CD4-positive, alpha-beta T cell (primary cell): ENCODE data around the gene ACE. TPM values are rescaled to one million over a fixed set of nuclear protein-coding genes. Genes with fewer than 3 reads are reported as not detected.

ENCODE experiments used
- ATAC-seq: fragments of 200-7000 bp; cut with Tn5 transposase; one replicate; pipeline ENCODE4 v1.10.0; 2022; ENCODE audit warnings: mild to moderate bottlenecking; ENCODE audit not compliant: poor library complexity
- CTCF ChIA-PET: fragments of 350-600 bp; sonication (Branson Sonifier 250); formaldehyde crosslinking; loops from one replicate; lab custom pipeline; 2021; ENCODE audit warnings: antibody characterized with exemption, inconsistent platforms; lab: Charles Lee
- POLR2A ChIA-PET: fragments of 350-600 bp; sonication (Branson Sonifier 250); formaldehyde crosslinking; loops from one replicate; lab custom pipeline; 2021; ENCODE audit warnings: antibody characterized with exemption, inconsistent platforms; lab: Charles Lee
- DNase-seq, 14 experiments: peaks; one replicate each; pipeline ENCODE4 v3.0.0-alpha.2; 2013 to 2020; ENCODE audit warnings: mixed read lengths in 2 of 14
- H3K27ac ChIP-seq, 2 donors: one replicate each; pipeline versions ENCODE4 v1.5.1 to v1.7.0; 2013; ENCODE audit warnings: low read length in 2 of 2, low read depth in 1 of 2, mild to moderate bottlenecking in 1 of 2
- H3K27me3 ChIP-seq, 2 experiments: 1 replicate in 1 of 2; 2 replicates in 1 of 2; pipeline versions ENCODE4 v1.6.1 to v1.7.0; 2013; ENCODE audit warnings: low read length in 2 of 2, control low read depth in 1 of 2, mild to moderate bottlenecking in 1 of 2, moderate library complexity in 1 of 2; ENCODE audit not compliant: insufficient read depth in 2 of 2, control insufficient read depth in 1 of 2
- H3K36me3 ChIP-seq: one replicate; pipeline ENCODE4 v1.6.1; 2013; ENCODE audit warnings: low read length, control low read depth; ENCODE audit not compliant: insufficient read depth
- H3K4me1 ChIP-seq: one replicate; pipeline ENCODE4 v1.6.1; 2013; ENCODE audit warnings: low read length, control low read depth; ENCODE audit not compliant: insufficient read depth
- H3K4me3 ChIP-seq: one replicate; pipeline ENCODE4 v1.5.1; 2013; ENCODE audit warnings: mild to moderate bottlenecking, low read length, moderate library complexity
- H3K9me3 ChIP-seq, 2 experiments: 1 replicate in 1 of 2; 2 replicates in 1 of 2; pipeline versions ENCODE4 v1.6.1 to v1.7.0; 2013; ENCODE audit warnings: low read length in 2 of 2, mild to moderate bottlenecking in 2 of 2, control low read depth in 1 of 2, moderate library complexity in 1 of 2; ENCODE audit not compliant: control insufficient read depth in 1 of 2, insufficient read depth in 1 of 2
- H3K27ac Mint-ChIP-seq: one replicate; pipeline ENCODE4 v1.8.0; 2020; ENCODE audit warnings: mixed read lengths
- H3K27me3 Mint-ChIP-seq: one replicate; pipeline ENCODE4 v1.8.0; 2021; ENCODE audit warnings: mixed read lengths
- H3K36me3 Mint-ChIP-seq: one replicate; pipeline ENCODE4 v1.8.0; 2021; ENCODE audit warnings: low read depth, mixed read lengths
- H3K4me1 Mint-ChIP-seq: one replicate; pipeline ENCODE4 v1.8.0; 2021; ENCODE audit warnings: low read depth, mixed read lengths
- H3K4me3 Mint-ChIP-seq: one replicate; pipeline ENCODE4 v1.8.0; 2020; ENCODE audit warnings: mild to moderate bottlenecking, mixed read lengths
- H3K9me3 Mint-ChIP-seq: one replicate; pipeline ENCODE4 v1.8.0; 2020; ENCODE audit warnings: mixed read lengths
- CTCF ChIP-seq: fragments of 200-600 bp; IDR thresholded peaks from one replicate; pipeline ENCODE4 v1.8.0; 2022; ENCODE audit warnings: antibody characterized with exemption, mild to moderate bottlenecking
- intact Hi-C, 2 experiments: fragments of 100-400 bp; cut with DNase I in 1 of 2; cut with micrococcal nuclease in 1 of 2; formaldehyde crosslinking; loops; one replicate each; pipeline versions ENCODE4 v1.15.1 to v1.9.0; 2023 to 2025; cut with DNase I, micrococcal nuclease
- total RNA-seq, 174 experiments: library from RNA in 2 of 174; stranded (reverse) in 2 of 174; gene quantifications; one replicate each; pipeline ENCODE4 v1.2.3 and lab custom pipeline; 2021 to 2026

Gene ACE
- total RNA-seq, 2 experiments from 2014 or later, result 7.4 to 10.2 TPM

DNA sequence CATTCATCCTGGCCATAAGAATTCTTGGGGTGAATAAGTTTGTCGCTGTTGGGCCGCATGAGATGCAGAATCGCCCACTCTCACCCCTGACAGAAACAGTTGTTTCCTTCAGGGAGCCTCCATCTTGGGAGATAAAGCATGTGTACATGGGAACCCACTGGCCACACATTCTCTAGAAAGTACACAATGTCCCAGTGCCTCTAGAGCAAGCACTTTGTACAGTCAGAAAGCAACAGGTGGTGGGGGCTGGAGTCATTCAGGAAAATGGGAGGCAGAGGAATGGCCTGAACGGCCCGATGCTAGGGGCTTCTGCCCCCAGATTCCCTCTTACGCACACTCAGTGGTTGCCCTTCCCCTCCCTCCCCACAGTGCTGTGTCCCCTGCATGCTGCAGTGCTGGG is 16.1 kb downstream of the ACE start:
- intact Hi-C loops, result no loop called here
- no peak for ATAC-seq
- CTCF ChIA-PET, result no interaction called here

DNA sequence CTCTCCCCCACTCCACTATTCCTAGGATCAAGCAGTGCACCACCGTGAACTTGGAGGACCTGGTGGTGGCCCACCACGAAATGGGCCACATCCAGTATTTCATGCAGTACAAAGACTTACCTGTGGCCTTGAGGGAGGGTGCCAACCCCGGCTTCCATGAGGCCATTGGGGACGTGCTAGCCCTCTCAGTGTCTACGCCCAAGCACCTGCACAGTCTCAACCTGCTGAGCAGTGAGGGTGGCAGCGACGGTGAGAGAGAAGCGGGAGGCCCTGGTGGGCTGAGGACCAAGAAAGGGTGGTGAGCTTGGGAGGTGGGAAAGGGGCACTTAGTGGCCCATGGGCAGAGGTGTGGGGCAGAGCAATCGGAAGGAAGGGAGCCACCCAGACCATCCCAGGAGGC is 16.6 kb downstream of the ACE start:
- no peak overlapping the region for H3K27ac Mint-ChIP-seq
- intact Hi-C loops, result no loop called here
- Histone ChIP-seq H3K27ac (no peak overlapping the region), H3K36me3 (no peaks in the 10 kb centered on the region), H3K4me1 (no peaks in the 10 kb centered on the region), H3K4me3 (no peak overlapping the region), H3K27me3 (no peaks in the 10 kb centered on the region), H3K9me3 (no peaks in the 10 kb centered on the region)
- no peaks in the 10 kb centered on the region for H3K4me1 Mint-ChIP-seq
- no peak overlapping the region for H3K4me3 Mint-ChIP-seq
- H3K9me3 Mint-ChIP-seq, result no peaks in the 10 kb centered on the region
- H3K36me3 Mint-ChIP-seq, result no peaks in the 10 kb centered on the region
- TF ChIP-seq CTCF, result no peak
- ChIA-PET CTCF (no interaction called here), POLR2A (no interaction called here)
- DNase-seq (no peak), ATAC-seq (no peak)
- no peaks in the 10 kb centered on the region for H3K27me3 Mint-ChIP-seq

More for the DNA sequence above, 16.1 kb downstream of the ACE start:
- no peak for TF ChIP-seq CTCF
- Histone ChIP-seq H3K4me3 (no peak overlapping the region), H3K9me3 (no peaks in the 10 kb centered on the region), H3K27ac (no peak overlapping the region), H3K4me1 (no peaks in the 10 kb centered on the region), H3K36me3 (no peaks in the 10 kb centered on the region), H3K27me3 (no peaks in the 10 kb centered on the region)
- Mint-ChIP-seq H3K9me3 (no peaks in the 10 kb centered on the region), H3K4me3 (no peak overlapping the region), H3K27ac (no peak overlapping the region), H3K4me1 (no peaks in the 10 kb centered on the region), H3K36me3 (no peaks in the 10 kb centered on the region), H3K27me3 (no peaks in the 10 kb centered on the region)
- POLR2A ChIA-PET, result no interaction called here
- no peak for DNase-seq

GRCh38 chr17:63494300-63494928 is 17.6 kb downstream of the ACE start:
- Histone ChIP-seq H3K9me3 (no peaks in the 10 kb centered on the region), H3K36me3 (no peaks in the 10 kb centered on the region), H3K27me3 (no peaks in the 10 kb centered on the region), H3K4me3 (no peak overlapping the region), H3K4me1 (no peaks in the 10 kb centered on the region), H3K27ac (no peak overlapping the region)
- no peaks in the 10 kb centered on the region for H3K9me3 Mint-ChIP-seq
- H3K27me3 Mint-ChIP-seq, result no peaks in the 10 kb centered on the region
- DNase-seq, result no peak
- H3K4me1 Mint-ChIP-seq, result no peaks in the 10 kb centered on the region
- no peak overlapping the region for H3K4me3 Mint-ChIP-seq
- intact Hi-C loops, result no loop called here
- no peak overlapping the region for H3K27ac Mint-ChIP-seq
- ATAC-seq, result no peak
- ChIA-PET CTCF (no interaction called here), POLR2A (no interaction called here)
- no peaks in the 10 kb centered on the region for H3K36me3 Mint-ChIP-seq
- no peak for TF ChIP-seq CTCF
